HepG2 (cell line): ENCODE results near the gene ZMIZ1. TPM values are rescaled to one million over a fixed set of nuclear protein-coding genes. Genes with fewer than 3 reads are reported as not detected.

Source experiments
- ARNTL ChIP-seq: sonication (generic); formaldehyde crosslinking; IDR thresholded peaks from 2 replicates; pipeline ENCODE4 v1.4.0; 2020; ENCODE audit warnings: mild to moderate bottlenecking, missing genetic modification reagents
- DNMT1 ChIP-seq: sonication (generic); formaldehyde crosslinking; IDR thresholded peaks from 2 replicates; pipeline ENCODE4 v1.5.1; 2020; ENCODE audit warnings: mild to moderate bottlenecking, missing genetic modification reagents
- GTF2F1 ChIP-seq: fragments of 150-350 bp; IDR thresholded peaks from 2 replicates; pipeline ENCODE4 v1.6.1; 2014; ENCODE audit warnings: low read length
- KAT8 ChIP-seq: IDR thresholded peaks from 2 replicates; pipeline ENCODE4 v1.6.1; 2016; ENCODE audit warnings: missing genetic modification reagents, missing compliant biosample characterization
- KLF13 ChIP-seq: sonication (generic); formaldehyde crosslinking; IDR thresholded peaks from 2 replicates; pipeline ENCODE4 v1.4.0; 2020; ENCODE audit warnings: mild to moderate bottlenecking, missing genetic modification reagents
- MED13 ChIP-seq: sonication (generic); formaldehyde crosslinking; IDR thresholded peaks from 2 replicates; pipeline ENCODE4 v1.5.0; 2020; ENCODE audit warnings: missing genetic modification reagents
- MTA1 ChIP-seq: sonication (generic); formaldehyde crosslinking; IDR thresholded peaks from 2 replicates; pipeline ENCODE4 v1.4.0; 2020; ENCODE audit warnings: missing genetic modification reagents, mild to moderate bottlenecking, borderline replicate concordance
- RFX3 ChIP-seq: IDR thresholded peaks from 2 replicates; pipeline ENCODE4 v1.6.1; 2016; ENCODE audit warnings: missing biosample characterization, missing genetic modification reagents
- SMC3 ChIP-seq: IDR thresholded peaks from 2 replicates; pipeline ENCODE4 v1.6.1; 2011; ENCODE audit warnings: low read length, improper control_type of control experiment
- SNAPC4 ChIP-seq: sonication (generic); formaldehyde crosslinking; IDR thresholded peaks from 2 replicates; pipeline ENCODE4 v1.4.0; 2020; ENCODE audit warnings: mild to moderate bottlenecking, missing genetic modification reagents
- SP4 ChIP-seq: sonication (generic); formaldehyde crosslinking; IDR thresholded peaks from 2 replicates; pipeline ENCODE4 v1.8.1; 2023; ENCODE audit warnings: mild to moderate bottlenecking, missing genetic modification reagents
- TFAP4 ChIP-seq: sonication (generic); IDR thresholded peaks from 2 replicates; pipeline ENCODE4 v1.6.1; 2016; ENCODE audit warnings: low read depth, borderline replicate concordance
- ZFP1 ChIP-seq: IDR thresholded peaks from 2 replicates; pipeline ENCODE4 v1.6.1; 2016
- ZMAT3 ChIP-seq: sonication (generic); formaldehyde crosslinking; conservative IDR thresholded peaks from 2 replicates; pipeline ENCODE4 v1.7.0; 2021; ENCODE audit warnings: missing genetic modification reagents
- ZMYM4 ChIP-seq: sonication (generic); formaldehyde crosslinking; IDR thresholded peaks from 2 replicates; pipeline ENCODE4 v1.8.1; 2023; ENCODE audit warnings: mild to moderate bottlenecking, missing genetic modification reagents
- ZNF292 ChIP-seq: sonication (generic); formaldehyde crosslinking; IDR thresholded peaks from 2 replicates; pipeline ENCODE4 v1.8.1; 2022; ENCODE audit warnings: mild to moderate bottlenecking, low read depth, missing genetic modification reagents, borderline replicate concordance
- ZNF329 ChIP-seq: sonication (generic); formaldehyde crosslinking; IDR thresholded peaks from 2 replicates; pipeline ENCODE4 v1.9.0; 2021; ENCODE audit warnings: low read depth, mild to moderate bottlenecking, missing genetic modification reagents
- ZNF672 ChIP-seq: sonication (generic); formaldehyde crosslinking; IDR thresholded peaks from 2 replicates; pipeline ENCODE4 v1.8.1; 2022; ENCODE audit warnings: missing genetic modification reagents
- ZNF674 ChIP-seq: sonication (generic); formaldehyde crosslinking; IDR thresholded peaks from 2 replicates; pipeline ENCODE4 v1.5.0; 2020; ENCODE audit warnings: low read depth, mild to moderate bottlenecking, missing genetic modification reagents
- ZNF776 ChIP-seq: sonication (generic); formaldehyde crosslinking; IDR thresholded peaks from 2 replicates; pipeline ENCODE4 v1.4.0; 2020; ENCODE audit warnings: mild to moderate bottlenecking, missing genetic modification reagents
- polyA plus RNA-seq, 8 experiments: library from polyadenylated mRNA; depleted of rRNA in 3 of 8; stranded (reverse) in 7 of 8; unstranded in 1 of 8; fragments of >200 nt; fragmentation: Illumina TruSeq in 4 of 8; extraction: Trizol in 4 of 8; gene quantifications; 2 replicates each; pipeline versions ENCODE4 v1.2.1 to v1.2.3, GENCODE V29; 2011 to 2016; ENCODE audit warnings: low read depth in 4 of 8, missing spikeins in 1 of 8, mixed read lengths in 1 of 8; ENCODE audit not compliant: insufficient read depth in 1 of 8
- total RNA-seq, 5 experiments: library from RNA; depleted of rRNA; stranded (reverse); fragments of >200 nt; fragmentation: Illumina TruSeq; extraction: Trizol; gene quantifications; 2 replicates each; pipeline ENCODE4 v1.2.3, GENCODE V29; 2016; ENCODE audit warnings: low read depth in 1 of 5
- TF ChIP-seq, protein P1 (sequence below): sonication (generic); formaldehyde crosslinking; conservative IDR thresholded peaks from 2 replicates; pipeline ENCODE4 v1.4.0; 2020; ENCODE audit warnings: missing genetic modification reagents
- TF ChIP-seq, protein P2 (sequence below): sonication (generic); formaldehyde crosslinking; IDR thresholded peaks from 2 replicates; pipeline ENCODE4 v1.5.0; 2020; ENCODE audit warnings: mild to moderate bottlenecking, missing genetic modification reagents

ZMIZ1 gene
- total and polyA plus RNA-seq, 2 of the 13 experiments (the other 11 are each of a cell fraction or from before 2014, with no cell fraction given): 5.3 to 10.2 TPM

GRCh38 chr10:79184145-79184625 lies 115.4 kb downstream of the ZMIZ1 start (continued):
- TF ChIP-seq, protein P1, sequence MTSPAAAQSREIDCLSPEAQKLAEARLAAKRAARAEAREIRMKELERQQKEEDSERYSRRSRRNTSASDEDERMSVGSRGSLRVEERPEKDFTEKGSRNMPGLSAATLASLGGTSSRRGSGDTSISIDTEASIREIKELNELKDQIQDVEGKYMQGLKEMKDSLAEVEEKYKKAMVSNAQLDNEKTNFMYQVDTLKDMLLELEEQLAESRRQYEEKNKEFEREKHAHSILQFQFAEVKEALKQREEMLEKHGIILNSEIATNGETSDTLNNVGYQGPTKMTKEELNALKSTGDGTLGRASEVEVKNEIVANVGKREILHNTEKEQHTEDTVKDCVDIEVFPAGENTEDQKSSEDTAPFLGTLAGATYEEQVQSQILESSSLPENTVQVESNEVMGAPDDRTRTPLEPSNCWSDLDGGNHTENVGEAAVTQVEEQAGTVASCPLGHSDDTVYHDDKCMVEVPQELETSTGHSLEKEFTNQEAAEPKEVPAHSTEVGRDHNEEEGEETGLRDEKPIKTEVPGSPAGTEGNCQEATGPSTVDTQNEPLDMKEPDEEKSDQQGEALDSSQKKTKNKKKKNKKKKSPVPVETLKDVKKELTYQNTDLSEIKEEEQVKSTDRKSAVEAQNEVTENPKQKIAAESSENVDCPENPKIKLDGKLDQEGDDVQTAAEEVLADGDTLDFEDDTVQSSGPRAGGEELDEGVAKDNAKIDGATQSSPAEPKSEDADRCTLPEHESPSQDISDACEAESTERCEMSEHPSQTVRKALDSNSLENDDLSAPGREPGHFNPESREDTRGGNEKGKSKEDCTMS (CRISPR knock-in tag): no peak
- 0 out of 2 replicates have a peak, but pooled peaks have one; percentile 57 for TF ChIP-seq ZFP1 (CRISPR knock-in tag)
- TF ChIP-seq DNMT1 (CRISPR knock-in tag): no peak
- TF ChIP-seq GTF2F1: no peak
- TF ChIP-seq KAT8 (CRISPR knock-in tag): peak; percentile 45; the same call in 1 of the 2 replicates
- TF ChIP-seq ZNF329 (CRISPR knock-in tag): 0 out of 2 replicates have a peak, but pooled peaks have one; percentile 40
- TF ChIP-seq RFX3 (CRISPR knock-in tag): no peak
- TF ChIP-seq ZNF674: no peak
- TF ChIP-seq, protein P2, sequence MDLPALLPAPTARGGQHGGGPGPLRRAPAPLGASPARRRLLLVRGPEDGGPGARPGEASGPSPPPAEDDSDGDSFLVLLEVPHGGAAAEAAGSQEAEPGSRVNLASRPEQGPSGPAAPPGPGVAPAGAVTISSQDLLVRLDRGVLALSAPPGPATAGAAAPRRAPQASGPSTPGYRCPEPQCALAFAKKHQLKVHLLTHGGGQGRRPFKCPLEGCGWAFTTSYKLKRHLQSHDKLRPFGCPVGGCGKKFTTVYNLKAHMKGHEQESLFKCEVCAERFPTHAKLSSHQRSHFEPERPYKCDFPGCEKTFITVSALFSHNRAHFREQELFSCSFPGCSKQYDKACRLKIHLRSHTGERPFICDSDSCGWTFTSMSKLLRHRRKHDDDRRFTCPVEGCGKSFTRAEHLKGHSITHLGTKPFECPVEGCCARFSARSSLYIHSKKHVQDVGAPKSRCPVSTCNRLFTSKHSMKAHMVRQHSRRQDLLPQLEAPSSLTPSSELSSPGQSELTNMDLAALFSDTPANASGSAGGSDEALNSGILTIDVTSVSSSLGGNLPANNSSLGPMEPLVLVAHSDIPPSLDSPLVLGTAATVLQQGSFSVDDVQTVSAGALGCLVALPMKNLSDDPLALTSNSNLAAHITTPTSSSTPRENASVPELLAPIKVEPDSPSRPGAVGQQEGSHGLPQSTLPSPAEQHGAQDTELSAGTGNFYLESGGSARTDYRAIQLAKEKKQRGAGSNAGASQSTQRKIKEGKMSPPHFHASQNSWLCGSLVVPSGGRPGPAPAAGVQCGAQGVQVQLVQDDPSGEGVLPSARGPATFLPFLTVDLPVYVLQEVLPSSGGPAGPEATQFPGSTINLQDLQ: no peak
- peak; percentile 74; the same call in 1 of the 2 replicates for TF ChIP-seq ZNF292
- no peak for TF ChIP-seq SMC3
- no peak for TF ChIP-seq SP4 (CRISPR knock-in tag)
- no peak for TF ChIP-seq ARNTL (CRISPR knock-in tag)
- no peak for TF ChIP-seq MED13 (CRISPR knock-in tag)
- TF ChIP-seq MTA1 (CRISPR knock-in tag): no peak
- TF ChIP-seq ZMYM4 (CRISPR knock-in tag): no peak
- TF ChIP-seq ZNF672 (CRISPR knock-in tag): no peak
- no peak for TF ChIP-seq KLF13 (CRISPR knock-in tag)
- no peak for TF ChIP-seq ZMAT3
- TF ChIP-seq TFAP4: peak; percentile 48; the same call in 1 of the 2 replicates
- TF ChIP-seq ZNF776 (CRISPR knock-in tag): no peak
- TF ChIP-seq SNAPC4 (CRISPR knock-in tag): no peak
